ENCODE results near the gene KDM8. TPM values are rescaled to one million over a fixed set of nuclear protein-coding genes. Genes with fewer than 3 reads are reported as not detected.

KDM8 gene
- polyA plus RNA-seq, 1 of the 3 experiments (the other 2 are of a cell fraction) = 3.3 TPM

GRCh38 chr16:27232061-27232900, 29.0 kb downstream of the KDM8 start:
- Histone ChIP-seq H4K20me1 (ENCODE audit: insufficient read depth) (no peaks in the 10 kb centered on the region), H3K27me3 (ENCODE audit: insufficient read depth) (no peaks in the 10 kb centered on the region), H3K36me3 (replicated peaks in 1 of 2; ENCODE audit: control insufficient read depth in 1 of 2, insufficient read depth in 2 of 2, low read length in 1 of 2) (peaks cover 0 to 24% of the 10 kb centered on the region in 2 experiments), H3K4me3 (ENCODE audit: low read depth in 2 of 2, low read length in 1 of 2) (no peak overlapping the region), H3F3A (replicated peaks; ENCODE audit: insufficient read depth) (peaks cover 3% of the 10 kb centered on the region), H3K4me2 (no peak overlapping the region), H2AFZ (ENCODE audit: low read depth) (no peak overlapping the region), H3K79me2 (ENCODE audit: insufficient read depth) (no peaks in the 10 kb centered on the region), H3K27ac (ENCODE audit: low read depth in 2 of 2, low read length in 1 of 2) (no peak overlapping the region), H3K9ac (no peak overlapping the region), H3K9me3 (no peaks in the 10 kb centered on the region), H3K9me2 (no peaks in the 10 kb centered on the region), H3K4me1 (ENCODE audit: control insufficient read depth in 1 of 2, insufficient read depth in 2 of 2, low read depth in 1 of 2, low read length in 1 of 2) (peaks cover 19 to 20% of the 10 kb centered on the region in 2 experiments; a peak in 3 of 4 replicates)
- WGBS (ENCODE audit: low lambda C conversion rate) = 91% methylated on average over 20 of the region's 26 CpGs
- no peak for TF ChIP-seq RFX5 (IDR thresholded peaks at IDR 0.05; ENCODE audit: low read length)
- TF ChIP-seq EZH2phosphoT487 (IDR thresholded peaks at IDR 0.05; ENCODE audit: borderline replicate concordance, low read depth) = no peak
- no peak for TF ChIP-seq NRF1 (IDR thresholded peaks at IDR 0.05; ENCODE audit: low read depth, low read length)
- TF ChIP-seq POLR2AphosphoS5 (IDR thresholded peaks at IDR 0.05; ENCODE audit: low read depth, low read length) = no peak
- TF ChIP-seq TEAD4 (IDR thresholded peaks at IDR 0.05; ENCODE audit: borderline replicate concordance, insufficient read depth) = no peak
- TF ChIP-seq GATA2 (CRISPR knock-in tag; IDR thresholded peaks at IDR 0.05) = no peak
- no peak for TF ChIP-seq EP300 (IDR thresholded peaks at IDR 0.05; ENCODE audit: borderline replicate concordance in 1 of 2, low read depth in 1 of 2, low read length in 1 of 2)
- no peak for TF ChIP-seq RXRA (IDR thresholded peaks at IDR 0.05; ENCODE audit: borderline replicate concordance, low read depth)
- no peak for TF ChIP-seq MAX (IDR thresholded peaks at IDR 0.05; ENCODE audit: low read depth)
- no peak for TF ChIP-seq USF1 (IDR thresholded peaks at IDR 0.05; ENCODE audit: borderline replicate concordance, low read depth)
- TF ChIP-seq FOSL2 (IDR thresholded peaks at IDR 0.05; ENCODE audit: borderline replicate concordance, low read depth) = no peak
- no peak for TF ChIP-seq NFIC (IDR thresholded peaks at IDR 0.05; ENCODE audit: borderline replicate concordance)
- TF ChIP-seq CTCF (IDR thresholded peaks at IDR 0.05) = no peak
- no peak for TF ChIP-seq GABPA (IDR thresholded peaks at IDR 0.05; ENCODE audit: low read depth)
- TF ChIP-seq FOXM1 (IDR thresholded peaks at IDR 0.05; ENCODE audit: low read depth) = no peak
- no peak for TF ChIP-seq JUND (IDR thresholded peaks at IDR 0.05)
- TF ChIP-seq YY1 (IDR thresholded peaks at IDR 0.05; ENCODE audit: low read depth) = no peak
- no peak for TF ChIP-seq FOXJ3 (CRISPR knock-in tag; IDR thresholded peaks at IDR 0.05)
- no peak for TF ChIP-seq ZBTB33 (IDR thresholded peaks at IDR 0.05; ENCODE audit: borderline replicate concordance, low read depth)
- no peak for DNase-seq
- CTCF ChIA-PET = interaction anchor here (0.6 to 7.2 kb wide), 3 partner anchors 10 to 144 kb away, joined by 3 to 66 read pairs (median 5); no protein-coding TSS in a partner anchor
- POLR2A ChIA-PET = no interaction called here
